Upper lobe of left lung (tissue), 6 donors: ENCODE results near the gene MROH8. TPM values are rescaled to one million over a fixed set of nuclear protein-coding genes. Genes with fewer than 3 reads are reported as not detected.

Experiments used
- ATAC-seq, 2 donors: fragments of 200-7000 bp; cut with Tn5 transposase; one replicate each; pipeline ENCODE4 v1.9.1; 2022; ENCODE audit warnings: mild to moderate bottlenecking in 2 of 2, moderate library complexity in 2 of 2; ENCODE audit not compliant: low FRiP score in 2 of 2
- DNase-seq, 2 donors: peaks; one replicate each; pipeline ENCODE4 v3.0.0-alpha.2; 2019 to 2020
- H3K27ac ChIP-seq, 4 donors: fragments of 200-600 bp; sonication (generic); one replicate each; pipeline ENCODE4 v1.5.1; 2016 to 2019
- H3K27me3 ChIP-seq, 4 donors: fragments of 200-600 bp; sonication (generic); one replicate each; pipeline ENCODE4 v1.5.1; 2017 to 2019
- H3K36me3 ChIP-seq, 4 donors: fragments of 200-600 bp; sonication (generic); one replicate each; pipeline ENCODE4 v1.5.1; 2016 to 2019
- H3K4me1 ChIP-seq, 4 donors: fragments of 200-600 bp; sonication (generic); one replicate each; pipeline ENCODE4 v1.5.1; 2018 to 2019
- H3K4me3 ChIP-seq, 4 donors: fragments of 200-600 bp; sonication (generic); one replicate each; pipeline ENCODE4 v1.5.1; 2017 to 2019; ENCODE audit warnings: mild to moderate bottlenecking in 2 of 4, moderate library complexity in 1 of 4
- H3K9me3 ChIP-seq, 4 donors: fragments of 200-600 bp; sonication (generic); one replicate each; pipeline ENCODE4 v1.5.1; 2018 to 2019
- CTCF ChIP-seq, 6 experiments: fragments of 450-650 bp in 4 of 6; fragments of 200-600 bp in 2 of 6; sonication (generic) in 2 of 6; IDR thresholded peaks; one replicate each; pipeline ENCODE4 v1.5.1; 2016 to 2019; ENCODE audit warnings: antibody characterized with exemption in 6 of 6
- EP300 ChIP-seq, 4 donors: sonication (generic); formaldehyde crosslinking; IDR thresholded peaks; one replicate each; pipeline ENCODE4 v1.5.1; 2017; ENCODE audit warnings: antibody characterized with exemption in 4 of 4, control low read depth in 2 of 4
- POLR2A ChIP-seq, 4 donors: fragments of 450-650 bp; IDR thresholded peaks; one replicate each; pipeline ENCODE4 v1.5.1; 2016 to 2017; ENCODE audit warnings: antibody characterized with exemption in 4 of 4, mild to moderate bottlenecking in 2 of 4
- POLR2AphosphoS5 ChIP-seq, 2 donors: sonication (generic); formaldehyde crosslinking; IDR thresholded peaks; one replicate each; pipeline ENCODE4 v1.5.1; 2017; ENCODE audit warnings: antibody characterized with exemption in 2 of 2
- WGBS, 2 donors: methylation state at CpG; one replicate each; pipeline ENCODE4 v1.1.5; 2017 to 2018; 5-methylcytosine and 5-hydroxymethylcytosine counted together
- total RNA-seq, 6 donors: library from RNA; depleted of rRNA in 4 of 6; stranded (reverse); fragments of >200 nt in 4 of 6; gene quantifications; one replicate each; pipeline versions ENCODE4 v1.1.0 to v1.2.1, GENCODE V29; 2016 to 2021
- donor health status: DM: no; HTN: no; CAD: no; lungs with moderate emphysema.
- donor health status: DM: no; HTN: yes; CAD: no; lungs with severe emphysema.

Gene MROH8
- total RNA-seq, 6 donors from 2014 or later = 1.1 to 5.9 (median 2.2) TPM

GRCh38 chr20:37205794-37206193, 26.4 kb upstream of the MROH8 start:
- Histone ChIP-seq H3K9me3 (no peaks in the 10 kb centered on the region), H3K27me3 (no peaks in the 10 kb centered on the region), H3K27ac (no peak overlapping the region), H3K4me1 (peaks cover 0 to 5% (median 4%) of the 10 kb centered on the region in 4 donors), H3K36me3 (peaks cover 41 to 91% (median 70%) of the 10 kb centered on the region in 4 donors), H3K4me3 (no peak overlapping the region)
- no peak for ATAC-seq
- DNase-seq = no peak
- TF ChIP-seq POLR2A (IDR thresholded peaks at IDR 0.05) (no peak), CTCF (IDR thresholded peaks at IDR 0.05) (no peak), EP300 (IDR thresholded peaks at IDR 0.05) (no peak), POLR2AphosphoS5 (IDR thresholded peaks at IDR 0.05) (no peak)
- 78 to 85% methylated on average over 2 of the region's 2 CpGs for WGBS, 2 donors

DNA sequence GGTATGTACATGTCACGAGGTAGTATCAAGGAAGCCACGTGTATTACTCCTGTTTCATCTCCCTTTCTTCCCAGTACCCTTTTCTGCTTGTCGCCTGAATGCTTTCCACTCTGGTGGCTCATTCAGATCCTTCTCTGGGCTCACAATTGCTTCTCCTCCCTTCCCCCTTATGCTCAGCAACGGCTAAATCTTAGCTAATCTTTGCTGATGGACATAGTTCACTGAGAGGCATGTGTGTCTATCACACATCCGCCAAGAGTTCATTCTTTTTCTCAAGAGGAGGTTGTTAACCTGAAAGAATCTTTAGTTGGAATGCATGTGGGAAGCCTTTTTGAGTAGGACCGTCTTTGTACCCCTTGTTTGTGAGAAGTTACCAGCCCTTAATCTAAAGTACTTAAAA, 25.8 kb upstream of the MROH8 start:
- H3K9me3 ChIP-seq = no peaks in the 10 kb centered on the region
- H3K27ac ChIP-seq = no peak overlapping the region
- H3K27me3 ChIP-seq = no peaks in the 10 kb centered on the region
- H3K4me1 ChIP-seq = peaks cover 0 to 5% (median 4%) of the 10 kb centered on the region in 4 donors
- DNase-seq = no peak
- TF ChIP-seq POLR2A (IDR thresholded peaks at IDR 0.05) = no peak
- 77 to 82% methylated on average over 6 of the region's 6 CpGs for WGBS, 2 donors
- no peak for ATAC-seq
- peaks cover 44 to 91% (median 70%) of the 10 kb centered on the region in 4 donors for H3K36me3 ChIP-seq
- H3K4me3 ChIP-seq = no peak overlapping the region

DNA sequence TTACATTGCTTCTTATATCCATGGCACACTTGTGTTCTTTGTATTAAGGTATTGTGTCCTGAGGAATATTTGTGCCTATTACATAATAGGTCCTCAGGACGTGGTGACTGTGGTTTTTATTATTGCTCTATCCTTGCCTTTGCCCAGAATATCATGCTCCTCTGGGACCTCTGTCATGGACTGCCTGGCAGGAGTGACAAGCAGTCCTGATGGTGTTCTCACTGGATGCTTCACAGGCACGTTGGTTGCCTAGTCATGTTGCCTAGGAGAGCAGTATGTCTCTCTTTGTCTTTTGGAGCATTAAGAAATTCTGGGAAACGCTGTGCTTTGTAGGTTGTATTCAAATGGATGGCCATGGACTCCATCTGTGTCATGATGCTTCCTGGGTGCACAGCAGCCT, 24.7 kb upstream of the MROH8 start:
- DNase-seq (no peak), ATAC-seq (no peak)
- WGBS, 2 donors = 75 to 76% methylated on average over 3 of the region's 3 CpGs
- H3K27ac ChIP-seq = no peak overlapping the region
- no peak for TF ChIP-seq POLR2AphosphoS5 (IDR thresholded peaks at IDR 0.05)
- no peak for TF ChIP-seq EP300 (IDR thresholded peaks at IDR 0.05)
- TF ChIP-seq POLR2A (IDR thresholded peaks at IDR 0.05) = no peak
- TF ChIP-seq CTCF (IDR thresholded peaks at IDR 0.05) = no peak
- peaks cover 0 to 5% (median 4%) of the 10 kb centered on the region in 4 donors for H3K4me1 ChIP-seq
- no peaks in the 10 kb centered on the region for H3K9me3 ChIP-seq
- H3K36me3 ChIP-seq = peaks cover 39 to 91% (median 71%) of the 10 kb centered on the region in 4 donors
- no peak overlapping the region for H3K4me3 ChIP-seq
- H3K27me3 ChIP-seq = no peaks in the 10 kb centered on the region

- Histone ChIP-seq H3K27ac (peak overlapping the region; percentile 18 to 69 (median 48)), H3K27me3 (no peaks in the 10 kb centered on the region), H3K4me1 (peaks cover 0 to 5% (median 4%) of the 10 kb centered on the region in 4 donors), H3K9me3 (no peaks in the 10 kb centered on the region), H3K36me3 (peaks cover 26 to 91% (median 63%) of the 10 kb centered on the region in 4 donors), H3K4me3 (no peak overlapping the region)
- no peak for TF ChIP-seq POLR2AphosphoS5 (IDR thresholded peaks at IDR 0.05)
- no peak for TF ChIP-seq POLR2A (IDR thresholded peaks at IDR 0.05)
- TF ChIP-seq EP300 (IDR thresholded peaks at IDR 0.05) = peak in 1 of 4 donors; percentile 52
- TF ChIP-seq CTCF (IDR thresholded peaks at IDR 0.05) = peak; percentile 53 to 75 (median 65)
- ATAC-seq (peak; percentile 85 to 88), DNase-seq (peak in 1 of 2 donors; percentile 42)
- WGBS, 2 donors = 71 to 74% methylated on average over 6 of the region's 6 CpGs
Observed at GRCh38 chr20:37202267-37202943, 23.1 kb upstream of the MROH8 start.

- H3K4me3 ChIP-seq = no peak overlapping the region
- TF ChIP-seq POLR2AphosphoS5 (IDR thresholded peaks at IDR 0.05) = no peak
- TF ChIP-seq CTCF (IDR thresholded peaks at IDR 0.05) = no peak
- TF ChIP-seq EP300 (IDR thresholded peaks at IDR 0.05) = no peak
- no peak for TF ChIP-seq POLR2A (IDR thresholded peaks at IDR 0.05)
- H3K27me3 ChIP-seq = no peaks in the 10 kb centered on the region
- H3K27ac ChIP-seq = peak overlapping the region in 3 of 4 donors; percentile 18 to 69 (median 59)
- DNase-seq (no peak), ATAC-seq (no peak)
- WGBS, 2 donors = 92 to 93% methylated on average over 2 of the region's 2 CpGs
- H3K4me1 ChIP-seq = peaks cover 0 to 5% (median 4%) of the 10 kb centered on the region in 4 donors
- peaks cover 21 to 88% (median 57%) of the 10 kb centered on the region in 4 donors for H3K36me3 ChIP-seq
- no peaks in the 10 kb centered on the region for H3K9me3 ChIP-seq
Observed at GRCh38 chr20:37201827-37202162, 22.4 kb upstream of the MROH8 start.
